ENCODE results near the gene SLC9A3.

GRCh38 chr5:448061-448765, 76.0 kb downstream of the SLC9A3 start:
- TF ChIP-seq CTCF (IDR thresholded peaks at IDR 0.05): no peak
- no peak for TF ChIP-seq POLR2A (IDR thresholded peaks at IDR 0.05)
